ENCODE results near the gene PHF20.
"Not testable (repeated sequence)": the region's sequence is repeated elsewhere in the genome, so short reads cannot be mapped to it uniquely, and the experiment has no call there.

The PHF20 gene

DNA sequence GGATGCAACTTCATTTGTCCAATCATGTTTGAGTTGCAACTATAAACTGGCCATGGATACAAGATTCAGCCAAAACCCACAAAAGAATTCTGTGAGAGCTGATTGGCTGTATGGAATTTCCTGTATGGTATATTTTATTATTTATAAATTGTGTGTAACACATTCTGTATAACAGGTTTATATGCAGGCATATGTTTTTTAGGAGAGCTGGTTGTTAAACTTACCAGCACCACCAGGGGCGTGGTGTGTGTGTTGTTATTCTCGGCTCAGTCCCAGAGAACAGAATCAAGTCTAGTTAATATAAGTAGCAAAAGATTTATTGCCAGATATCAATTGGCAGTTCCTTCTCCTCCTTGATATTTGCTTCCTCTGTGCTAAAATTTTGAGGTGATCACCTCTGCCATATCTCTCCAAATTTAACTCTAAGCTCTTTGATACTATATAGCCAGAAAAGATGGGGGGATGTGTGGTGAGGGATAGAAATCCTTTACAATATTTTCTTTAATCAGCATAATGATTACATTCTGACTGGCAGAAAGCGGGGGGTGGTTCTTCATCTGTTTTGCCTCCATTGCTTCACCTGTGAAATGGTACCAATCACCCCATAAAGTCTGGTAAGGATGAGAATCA, 219.4 kb downstream of the PHF20 start:
- Histone ChIP-seq H2AFZ (ENCODE audit: low read length) (no peak overlapping the region), H3K9me2 (replicated peaks; ENCODE audit: insufficient read depth, low read length) (no peaks in the 10 kb centered on the region), H3K27me3 (replicated peaks; ENCODE audit: insufficient read depth, low read length) (0 out of 2 replicates have a peak, but pooled peaks cover 4% of the 10 kb centered on the region), H3K4me2 (ENCODE audit: low read depth, low read length) (no peak overlapping the region), H4K20me1 (ENCODE audit: insufficient read depth, low read length) (no peaks in the 10 kb centered on the region), H3K4me3 (ENCODE audit: low read length) (no peak overlapping the region), H3K4me1 (ENCODE audit: low read length) (no peaks in the 10 kb centered on the region), H3K9me3 (replicated peaks; ENCODE audit: insufficient read depth, low read length) (no peaks in the 10 kb centered on the region), H3K9ac (ENCODE audit: low read length) (no peak overlapping the region), H3K36me3 (replicated peaks; ENCODE audit: insufficient read depth, low read length) (no peaks in the 10 kb centered on the region), H3F3A (ENCODE audit: insufficient read depth, low read length) (no peaks in the 10 kb centered on the region), H3K27ac (ENCODE audit: low read length) (no peak overlapping the region), H3K79me2 (ENCODE audit: low read length) (no peaks in the 10 kb centered on the region)
- peak; percentile 46 for DNase-seq
- TF ChIP-seq EZH2 (optimal IDR thresholded peaks at IDR 0.05; ENCODE audit: low read depth, low read length), result no peak
- TF ChIP-seq, protein P1, sequence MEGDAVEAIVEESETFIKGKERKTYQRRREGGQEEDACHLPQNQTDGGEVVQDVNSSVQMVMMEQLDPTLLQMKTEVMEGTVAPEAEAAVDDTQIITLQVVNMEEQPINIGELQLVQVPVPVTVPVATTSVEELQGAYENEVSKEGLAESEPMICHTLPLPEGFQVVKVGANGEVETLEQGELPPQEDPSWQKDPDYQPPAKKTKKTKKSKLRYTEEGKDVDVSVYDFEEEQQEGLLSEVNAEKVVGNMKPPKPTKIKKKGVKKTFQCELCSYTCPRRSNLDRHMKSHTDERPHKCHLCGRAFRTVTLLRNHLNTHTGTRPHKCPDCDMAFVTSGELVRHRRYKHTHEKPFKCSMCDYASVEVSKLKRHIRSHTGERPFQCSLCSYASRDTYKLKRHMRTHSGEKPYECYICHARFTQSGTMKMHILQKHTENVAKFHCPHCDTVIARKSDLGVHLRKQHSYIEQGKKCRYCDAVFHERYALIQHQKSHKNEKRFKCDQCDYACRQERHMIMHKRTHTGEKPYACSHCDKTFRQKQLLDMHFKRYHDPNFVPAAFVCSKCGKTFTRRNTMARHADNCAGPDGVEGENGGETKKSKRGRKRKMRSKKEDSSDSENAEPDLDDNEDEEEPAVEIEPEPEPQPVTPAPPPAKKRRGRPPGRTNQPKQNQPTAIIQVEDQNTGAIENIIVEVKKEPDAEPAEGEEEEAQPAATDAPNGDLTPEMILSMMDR (IDR thresholded peaks at IDR 0.05; ENCODE audit: low read length), result peak; percentile 41

DNA sequence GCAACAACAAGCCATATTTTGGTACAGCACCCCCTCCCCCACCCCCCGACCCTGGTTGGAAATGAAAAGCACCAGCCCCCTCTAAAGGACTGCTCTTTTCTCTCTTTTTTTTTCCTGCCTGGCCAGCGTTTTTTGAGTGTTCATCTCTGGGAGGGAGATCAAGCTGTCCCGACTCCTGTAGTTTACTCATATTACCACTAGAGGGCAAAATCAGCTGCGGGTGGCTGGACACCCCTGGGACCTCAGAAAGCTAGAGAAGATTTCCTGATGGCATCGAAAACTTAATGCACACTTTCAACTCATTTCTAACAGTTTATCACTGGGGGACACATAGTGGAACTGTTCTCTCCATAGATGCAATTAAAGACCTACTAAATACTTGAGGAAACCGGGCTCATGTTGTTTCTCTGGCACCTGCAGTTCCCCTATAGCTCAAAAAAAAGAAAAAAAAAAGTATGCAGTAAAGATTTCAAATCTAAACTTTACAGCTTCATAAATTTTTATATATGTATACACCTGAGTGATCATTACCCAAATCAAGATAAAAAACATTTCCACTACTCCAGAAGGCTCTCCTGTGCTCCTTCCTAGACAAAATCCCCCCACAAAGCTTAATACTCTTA, 221.0 kb downstream of the PHF20 start:
- H3K9me3 ChIP-seq (replicated peaks; ENCODE audit: insufficient read depth, low read length), result no peaks in the 10 kb centered on the region
- H3K4me1 ChIP-seq (ENCODE audit: low read length), result no peaks in the 10 kb centered on the region
- peak overlapping the region; percentile 52; the same call in 1 of the 2 replicates for H3K4me2 ChIP-seq (ENCODE audit: low read depth, low read length)
- H2AFZ ChIP-seq (ENCODE audit: low read length), result 0 out of 2 replicates have a peak overlapping the region, but pooled peaks have one; percentile 52
- H4K20me1 ChIP-seq (ENCODE audit: insufficient read depth, low read length), result no peaks in the 10 kb centered on the region
- no peak for TF ChIP-seq EZH2 (optimal IDR thresholded peaks at IDR 0.05; ENCODE audit: low read depth, low read length)
- TF ChIP-seq, protein P1 (IDR thresholded peaks at IDR 0.05; ENCODE audit: low read length), result peak; percentile 81
- H3K79me2 ChIP-seq (ENCODE audit: low read length), result no peaks in the 10 kb centered on the region
- H3K9ac ChIP-seq (ENCODE audit: low read length), result no peak overlapping the region
- 0 out of 2 replicates have a peak, but pooled peaks cover 4% of the 10 kb centered on the region for H3K27me3 ChIP-seq (replicated peaks; ENCODE audit: insufficient read depth, low read length)
- no peaks in the 10 kb centered on the region for H3K9me2 ChIP-seq (replicated peaks; ENCODE audit: insufficient read depth, low read length)
- H3K36me3 ChIP-seq (replicated peaks; ENCODE audit: insufficient read depth, low read length), result no peaks in the 10 kb centered on the region
- H3K27ac ChIP-seq (ENCODE audit: low read length), result no peak overlapping the region
- no peak overlapping the region for H3K4me3 ChIP-seq (ENCODE audit: low read length)
- DNase-seq, result peak; percentile 74
- no peaks in the 10 kb centered on the region for H3F3A ChIP-seq (ENCODE audit: insufficient read depth, low read length)

DNA sequence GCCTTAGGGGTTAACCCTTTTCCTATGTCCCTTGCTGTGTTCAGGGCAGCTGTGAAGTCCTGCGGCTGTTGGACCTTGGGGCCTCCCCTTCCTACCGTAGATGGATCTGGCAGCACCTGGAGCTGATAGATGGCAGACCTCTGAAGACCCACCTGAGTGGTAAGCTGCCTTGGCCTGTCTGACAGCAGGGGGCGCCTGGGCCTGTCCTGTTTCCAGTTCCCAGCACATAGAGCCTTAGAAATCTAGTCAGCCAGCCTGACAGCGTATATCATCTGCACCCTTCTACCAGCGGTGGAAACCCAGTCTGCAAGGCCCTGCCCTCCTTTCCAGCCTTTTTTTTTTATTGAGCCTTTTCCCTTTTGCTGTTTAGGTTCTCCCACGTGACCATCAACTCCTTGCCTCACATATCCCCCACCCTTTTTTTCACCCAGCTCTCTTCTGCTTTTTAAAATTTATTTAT, 223.2 kb downstream of the PHF20 start:
- no peak overlapping the region for H2AFZ ChIP-seq (ENCODE audit: low read length)
- peak; percentile 83 for DNase-seq
- TF ChIP-seq EZH2phosphoT487 (IDR thresholded peaks at IDR 0.05; ENCODE audit: low read length) (no peak), EZH2 (optimal IDR thresholded peaks at IDR 0.05; ENCODE audit: low read depth, low read length) (no peak)
- TF ChIP-seq, protein P1 (IDR thresholded peaks at IDR 0.05; ENCODE audit: low read length), result peak; percentile 95

DNA sequence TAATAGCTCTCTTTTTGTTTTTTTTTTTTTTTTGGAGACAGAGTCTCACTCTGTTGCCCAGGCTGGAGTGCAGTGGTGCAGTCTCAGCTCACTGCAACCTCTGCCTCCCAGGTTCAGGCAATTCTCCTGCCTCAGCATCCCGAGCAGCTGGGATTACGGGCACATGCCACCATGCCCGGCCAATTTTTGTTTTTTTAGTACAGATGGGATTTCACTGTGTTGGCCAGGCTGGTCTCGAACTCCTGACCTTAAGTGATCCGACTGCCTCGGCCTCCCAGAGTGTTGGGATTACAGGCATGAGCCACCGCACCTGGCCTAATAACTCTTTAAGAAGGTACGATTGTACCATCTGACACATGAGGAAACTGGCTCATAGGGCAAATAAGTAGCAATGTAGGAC, 224.7 kb downstream of the PHF20 start:
- H2AFZ ChIP-seq (ENCODE audit: low read length); H3K36me3 ChIP-seq (replicated peaks; ENCODE audit: insufficient read depth, low read length); H3K4me2 ChIP-seq (ENCODE audit: low read depth, low read length); H3K4me1 ChIP-seq (ENCODE audit: low read length); H3K4me3 ChIP-seq (ENCODE audit: low read length); H3K27me3 ChIP-seq (replicated peaks; ENCODE audit: insufficient read depth, low read length); H3K79me2 ChIP-seq (ENCODE audit: low read length); H4K20me1 ChIP-seq (ENCODE audit: insufficient read depth, low read length); H3K9me3 ChIP-seq (replicated peaks; ENCODE audit: insufficient read depth, low read length); DNase-seq; H3K27ac ChIP-seq (ENCODE audit: low read length); H3K9ac ChIP-seq (ENCODE audit: low read length); H3K9me2 ChIP-seq (replicated peaks; ENCODE audit: insufficient read depth, low read length); H3F3A ChIP-seq (ENCODE audit: insufficient read depth, low read length): not testable (repeated sequence)

More for the DNA sequence above, 223.2 kb downstream of the PHF20 start:
- Histone ChIP-seq H3K4me1 (ENCODE audit: low read length) (no peaks in the 10 kb centered on the region), H3F3A (ENCODE audit: insufficient read depth, low read length) (no peaks in the 10 kb centered on the region), H3K9me3 (replicated peaks; ENCODE audit: insufficient read depth, low read length) (no peaks in the 10 kb centered on the region), H3K4me2 (ENCODE audit: low read depth, low read length) (no peak overlapping the region), H3K79me2 (ENCODE audit: low read length) (no peaks in the 10 kb centered on the region), H3K4me3 (ENCODE audit: low read length) (no peak overlapping the region), H3K9ac (ENCODE audit: low read length) (no peak overlapping the region), H3K36me3 (replicated peaks; ENCODE audit: insufficient read depth, low read length) (no peaks in the 10 kb centered on the region), H3K27me3 (replicated peaks; ENCODE audit: insufficient read depth, low read length) (no peaks in the 10 kb centered on the region), H3K27ac (ENCODE audit: low read length) (no peak overlapping the region), H3K9me2 (replicated peaks; ENCODE audit: insufficient read depth, low read length) (no peaks in the 10 kb centered on the region), H4K20me1 (ENCODE audit: insufficient read depth, low read length) (no peaks in the 10 kb centered on the region)
